Measurements from ENCODE around the gene ABHD2.
"Not testable (repeated sequence)": the region's sequence is repeated elsewhere in the genome, so short reads cannot be mapped to it uniquely, and the experiment has no call there.

Gene ABHD2

DNA sequence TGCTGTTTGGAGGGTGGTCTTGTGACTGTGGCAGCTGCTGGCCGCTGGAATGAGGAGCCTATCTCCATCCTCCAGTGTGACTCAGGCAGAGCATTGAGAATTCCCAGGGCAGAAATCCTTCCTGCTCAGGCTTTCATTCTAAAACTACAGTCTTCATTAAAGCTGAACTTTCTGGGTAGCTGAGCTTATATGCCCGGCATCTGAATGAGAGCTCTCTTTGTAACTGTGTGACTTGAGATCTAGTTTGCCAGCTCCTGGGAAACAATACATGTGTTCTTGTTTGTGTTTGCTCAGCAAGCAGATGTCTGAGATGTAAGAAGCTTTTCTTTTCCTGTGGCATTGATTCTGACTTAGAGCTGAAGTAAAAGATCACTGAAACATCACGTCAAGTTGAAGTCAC, 110.7 kb downstream of the ABHD2 start:
- no peak for DNase-seq

- no peak for DNase-seq
These were observed 111.5 kb downstream of the ABHD2 start for GRCh38 chr15:89199746-89200145.

GRCh38 chr15:89200182-89200581, 111.9 kb downstream of the ABHD2 start:
- no peak for DNase-seq

DNA sequence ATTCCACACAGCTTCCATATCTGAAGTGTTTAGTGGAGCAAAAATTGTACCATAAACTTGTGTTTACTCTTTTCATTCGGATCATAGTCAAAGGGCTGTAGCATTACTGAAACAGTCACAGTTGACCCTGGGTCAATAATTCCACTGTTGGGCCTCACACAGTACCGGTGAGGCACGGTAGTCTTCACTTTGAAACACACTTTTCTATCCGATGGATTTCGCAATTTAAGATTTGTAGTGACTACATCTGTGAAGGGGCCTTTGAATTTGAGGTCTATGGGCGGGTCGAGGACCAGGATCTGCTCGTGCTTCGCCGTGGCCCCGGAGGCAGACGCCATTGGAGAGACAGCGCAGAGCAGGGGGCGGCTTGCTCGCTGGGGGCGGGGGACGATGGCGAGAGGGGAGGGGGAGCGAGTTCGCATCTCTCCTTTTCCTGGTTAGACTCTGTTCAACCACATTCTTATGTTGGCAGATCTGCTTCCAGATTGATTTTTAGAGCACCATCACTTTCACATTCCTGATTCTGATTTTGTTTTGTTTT, 113.3 kb downstream of the ABHD2 start:
- no peak for DNase-seq

DNA sequence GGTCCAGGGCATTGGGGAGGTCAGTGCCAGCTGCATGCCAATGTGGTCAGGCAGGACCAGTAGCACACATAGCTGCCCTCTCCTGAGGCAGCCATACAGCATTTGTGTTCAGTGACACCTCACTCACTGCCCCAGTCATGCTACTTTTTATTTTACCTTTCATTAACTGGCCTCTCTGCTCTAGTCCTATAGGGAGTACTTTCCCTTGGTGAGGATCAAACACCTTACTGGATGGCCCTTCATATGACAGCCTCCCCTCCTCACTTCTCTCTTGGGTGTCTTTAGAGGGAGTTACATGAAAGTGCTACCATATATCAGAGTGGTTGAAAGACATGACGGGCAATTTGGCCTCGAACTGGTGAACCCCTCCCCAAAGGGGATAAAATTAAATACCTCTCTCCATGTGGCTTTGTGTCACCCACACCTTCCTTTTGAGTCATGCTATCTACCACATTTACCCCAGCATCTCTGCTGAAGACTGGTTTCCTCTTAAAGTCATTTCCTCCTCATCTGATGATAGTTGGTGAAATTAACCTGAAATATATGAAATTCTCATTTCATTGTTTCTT, 115.5 kb downstream of the ABHD2 start:
- DNase-seq, result peak; percentile 7

DNA sequence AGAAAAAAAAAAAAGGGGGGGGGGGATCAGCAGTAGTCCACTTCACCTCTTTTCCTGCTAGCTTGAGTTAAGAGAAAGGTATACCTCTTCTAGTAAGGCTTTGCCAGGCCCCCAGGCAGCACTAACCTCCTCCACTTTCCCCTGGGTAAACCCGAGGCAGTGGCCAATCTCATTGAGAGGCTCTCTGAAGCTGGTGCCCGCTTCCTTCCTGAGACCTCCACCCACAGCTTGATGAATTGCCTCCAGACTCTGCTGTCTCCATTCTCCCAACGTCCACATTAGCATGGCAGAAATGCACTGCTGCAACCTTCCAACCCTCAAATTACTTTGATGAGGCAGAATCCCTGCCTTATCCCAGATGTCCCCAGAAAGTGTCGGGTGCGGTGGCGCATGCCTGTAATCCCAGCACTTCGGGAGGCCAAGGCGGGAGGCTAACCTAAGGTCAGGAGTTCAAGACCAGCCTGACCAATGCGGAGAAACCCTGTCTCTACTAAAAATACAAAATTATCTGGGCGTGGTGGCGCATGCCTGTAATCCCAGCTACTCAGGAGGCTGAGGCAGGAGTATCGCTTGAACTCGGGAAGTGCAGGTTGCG, 117.8 kb downstream of the ABHD2 start:
- DNase-seq, result no peak

- DNase-seq, result peak; percentile 76
These were observed 118.7 kb downstream of the ABHD2 start for GRCh38 chr15:89206908-89207331.

DNA sequence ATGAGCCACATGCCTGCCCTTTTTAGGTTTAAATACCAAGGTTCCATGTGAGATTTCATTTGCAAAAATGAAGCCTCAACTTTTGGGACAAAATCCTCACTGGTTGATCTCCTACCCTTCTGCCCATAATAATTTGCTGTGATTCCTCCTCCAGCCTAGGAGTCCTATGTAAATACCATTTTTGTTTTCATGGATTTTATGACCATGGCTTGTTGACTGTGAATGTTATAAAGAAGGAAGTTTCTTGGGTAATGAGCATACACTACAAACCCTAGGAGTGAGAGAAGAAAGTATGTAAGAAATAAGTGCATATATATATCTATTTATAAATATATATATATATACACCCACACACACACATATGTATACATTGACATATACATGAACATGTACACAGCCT, 120.0 kb downstream of the ABHD2 start:
- no peak for DNase-seq

GRCh38 chr15:89209057-89209456, 120.8 kb downstream of the ABHD2 start:
- no peak for DNase-seq

- no peak for DNase-seq
These were observed 123.5 kb downstream of the ABHD2 start for GRCh38 chr15:89211678-89212170.

- no peak for DNase-seq
These were observed 127.4 kb downstream of the ABHD2 start for GRCh38 chr15:89215627-89216026.

DNA sequence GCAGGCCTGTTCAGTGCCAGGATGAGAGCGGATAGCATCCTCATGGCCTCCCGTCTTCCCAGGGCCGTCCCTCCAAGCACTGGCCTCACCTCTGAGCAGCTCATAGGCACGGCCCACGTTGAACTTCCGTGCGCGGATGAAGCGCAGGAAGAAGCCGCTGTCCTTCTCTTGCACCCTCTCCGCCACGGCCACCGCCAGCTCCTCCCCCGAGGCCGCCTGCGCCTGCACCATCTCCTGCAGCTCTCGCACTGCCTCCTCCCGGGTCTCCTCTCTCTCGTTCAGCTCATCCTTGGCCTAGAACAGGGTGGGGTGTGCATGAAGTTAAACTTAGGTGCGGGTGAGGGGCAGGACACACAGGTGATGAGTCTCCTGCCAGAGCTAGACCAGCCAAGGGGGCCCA, 128.8 kb downstream of the ABHD2 start:
- no peak for DNase-seq

GRCh38 chr15:89217686-89218376, 129.6 kb downstream of the ABHD2 start:
- DNase-seq, result no peak

DNA sequence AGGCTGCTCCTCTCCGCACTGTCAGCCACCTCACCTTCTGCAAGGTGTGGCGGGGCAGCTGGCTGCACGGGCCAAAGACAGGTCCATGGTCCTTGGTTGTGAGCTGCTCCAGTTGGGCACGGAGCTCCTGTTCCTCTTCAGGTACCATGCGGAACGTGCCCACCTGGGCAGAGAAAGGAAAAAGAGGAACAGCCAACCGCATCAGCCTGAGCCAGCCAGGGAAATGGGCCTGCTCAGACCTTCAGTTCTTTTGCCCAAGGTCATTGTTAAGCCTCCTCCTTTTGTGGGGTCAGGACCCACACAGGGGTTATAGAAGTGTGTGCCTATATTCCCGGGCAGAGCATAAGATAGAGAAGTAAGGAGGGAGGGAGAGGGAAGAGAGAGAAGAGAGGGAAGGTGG, 130.3 kb downstream of the ABHD2 start:
- no peak for DNase-seq

DNA sequence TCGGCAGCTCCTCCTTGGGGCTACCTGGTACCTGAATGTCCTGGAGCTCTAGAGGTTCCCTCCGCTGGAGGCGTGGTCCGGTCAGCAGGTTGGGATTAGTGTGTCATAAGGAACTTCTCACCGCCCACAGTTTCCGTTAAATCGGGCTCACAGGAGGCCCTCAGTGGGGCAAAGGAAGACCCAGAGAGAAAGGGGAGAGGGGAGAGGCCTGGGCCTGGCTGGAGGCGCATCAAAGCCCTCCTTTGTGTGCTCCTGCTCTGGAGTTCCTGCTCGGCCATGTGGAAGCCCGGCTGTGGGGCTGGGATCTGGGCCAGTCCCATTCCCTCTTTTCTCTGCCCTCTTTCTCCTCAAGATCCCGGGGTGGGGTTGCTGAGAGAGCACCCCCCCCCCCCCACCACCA, 133.3 kb downstream of the ABHD2 start, which contains the start of gene RLBP1:
TSS of gene RLBP1 (minus strand) at position 37 of the 400 bp plus-strand sequence. CDS start 2,604 bp downstream, outside the sequence.
- no peak for DNase-seq

GRCh38 chr15:89225588-89225987, 137.3 kb downstream of the ABHD2 start:
- DNase-seq, result no peak

GRCh38 chr15:89226359-89227221, 138.3 kb downstream of the ABHD2 start:
- DNase-seq, result no peak

- no peak for DNase-seq
These were observed 139.2 kb downstream of the ABHD2 start for GRCh38 chr15:89227425-89227824.

GRCh38 chr15:89230277-89230676, 142.0 kb downstream of the ABHD2 start:
- no peak for DNase-seq

DNA sequence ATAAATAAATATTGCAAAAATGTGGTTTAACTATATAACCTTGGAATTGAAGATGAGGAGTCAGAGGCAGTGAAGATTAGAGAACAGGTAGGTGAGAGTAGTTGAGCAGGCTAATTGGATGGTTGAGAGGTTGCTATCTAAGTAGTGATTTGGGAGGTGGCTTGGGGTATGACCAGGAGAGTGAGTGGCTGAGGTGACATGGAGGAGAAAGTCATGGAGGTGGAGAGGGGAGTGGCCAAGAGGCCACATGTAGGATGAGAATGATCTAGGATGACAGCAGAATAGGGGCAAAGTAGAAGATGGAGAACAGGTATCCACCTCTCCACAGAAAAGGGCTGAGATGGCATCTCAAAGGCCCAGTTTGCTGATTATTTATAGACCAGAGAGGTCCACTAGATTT, 143.6 kb downstream of the ABHD2 start:
- no peak for DNase-seq

GRCh38 chr15:89239883-89240810, 151.9 kb downstream of the ABHD2 start:
- not testable (repeated sequence) for DNase-seq
